Measurements from ENCODE around the gene FHOD3.

GRCh38 chr18:36812678-36813077, 515.2 kb downstream of the FHOD3 start:
- TF ChIP-seq POLR2A (IDR thresholded peaks at IDR 0.05; ENCODE audit: low read length) (no peak), FOSL2 (IDR thresholded peaks at IDR 0.05) (no peak), FOSL2 (CRISPR knock-in tag; IDR thresholded peaks at IDR 0.05) (no peak), CTCF (IDR thresholded peaks at IDR 0.05) (no peak), EP300 (IDR thresholded peaks at IDR 0.05) (no peak), ZC3H11A (IDR thresholded peaks at IDR 0.05) (no peak), NR3C1 (IDR thresholded peaks at IDR 0.05) (no peak), ESRRA (IDR thresholded peaks at IDR 0.05; ENCODE audit: borderline replicate concordance, low read length) (no peak), PHF8 (IDR thresholded peaks at IDR 0.05; ENCODE audit: borderline replicate concordance, low read depth) (no peak)
